Measurements from ENCODE around the gene IZUMO1R. TPM values are rescaled to one million over a fixed set of nuclear protein-coding genes. Genes with fewer than 3 reads are reported as not detected.

Gene IZUMO1R
- total RNA-seq, 1 experiment from 2014 or later: not detected

DNA sequence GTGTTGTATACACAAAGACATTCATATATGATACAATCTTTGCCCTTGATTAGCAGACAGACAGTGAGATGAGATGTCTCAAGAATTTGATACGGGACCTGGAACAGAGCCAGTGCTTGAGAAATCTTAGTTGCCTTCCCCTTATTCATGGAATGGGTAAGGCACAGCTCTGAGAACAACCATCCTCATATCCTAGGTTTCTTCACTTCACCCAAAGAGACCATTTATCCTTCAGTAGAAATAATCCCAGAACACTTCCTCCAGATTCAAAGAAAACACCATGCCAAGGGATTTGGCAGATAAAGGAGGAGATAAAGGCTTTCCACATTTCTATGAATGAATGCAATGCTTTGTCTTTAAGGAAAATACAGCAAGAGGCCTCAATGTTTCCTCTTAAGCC, 8.8 kb upstream of the IZUMO1R start:
- BruUV-seq (replicated peaks): no TSS peak
- H3K27me3 Mint-ChIP-seq (ENCODE audit: insufficient read depth, unreplicated experiment): peaks cover 30% of the 10 kb centered on the region
- ChIA-PET POLR2A (no interaction called here), CTCF (no interaction called here)
- DNase-seq (ENCODE audit: unreplicated experiment): peak; percentile 21
- H3K9me3 Mint-ChIP-seq (ENCODE audit: unreplicated experiment): peaks cover 8% of the 10 kb centered on the region
- intact Hi-C loops (cut with micrococcal nuclease): no loop called here
- H3K27ac Mint-ChIP-seq (ENCODE audit: low read depth, unreplicated experiment): no peak overlapping the region
- H3K4me1 Mint-ChIP-seq (ENCODE audit: insufficient read depth, unreplicated experiment): no peaks in the 10 kb centered on the region
- H3K4me3 Mint-ChIP-seq (ENCODE audit: unreplicated experiment): no peak overlapping the region
- TF ChIP-seq, protein P1, sequence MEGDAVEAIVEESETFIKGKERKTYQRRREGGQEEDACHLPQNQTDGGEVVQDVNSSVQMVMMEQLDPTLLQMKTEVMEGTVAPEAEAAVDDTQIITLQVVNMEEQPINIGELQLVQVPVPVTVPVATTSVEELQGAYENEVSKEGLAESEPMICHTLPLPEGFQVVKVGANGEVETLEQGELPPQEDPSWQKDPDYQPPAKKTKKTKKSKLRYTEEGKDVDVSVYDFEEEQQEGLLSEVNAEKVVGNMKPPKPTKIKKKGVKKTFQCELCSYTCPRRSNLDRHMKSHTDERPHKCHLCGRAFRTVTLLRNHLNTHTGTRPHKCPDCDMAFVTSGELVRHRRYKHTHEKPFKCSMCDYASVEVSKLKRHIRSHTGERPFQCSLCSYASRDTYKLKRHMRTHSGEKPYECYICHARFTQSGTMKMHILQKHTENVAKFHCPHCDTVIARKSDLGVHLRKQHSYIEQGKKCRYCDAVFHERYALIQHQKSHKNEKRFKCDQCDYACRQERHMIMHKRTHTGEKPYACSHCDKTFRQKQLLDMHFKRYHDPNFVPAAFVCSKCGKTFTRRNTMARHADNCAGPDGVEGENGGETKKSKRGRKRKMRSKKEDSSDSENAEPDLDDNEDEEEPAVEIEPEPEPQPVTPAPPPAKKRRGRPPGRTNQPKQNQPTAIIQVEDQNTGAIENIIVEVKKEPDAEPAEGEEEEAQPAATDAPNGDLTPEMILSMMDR (IDR thresholded peaks at IDR 0.05; ENCODE audit: unreplicated experiment): no peak
- H3K36me3 Mint-ChIP-seq (ENCODE audit: insufficient read depth, unreplicated experiment): no peaks in the 10 kb centered on the region

DNA sequence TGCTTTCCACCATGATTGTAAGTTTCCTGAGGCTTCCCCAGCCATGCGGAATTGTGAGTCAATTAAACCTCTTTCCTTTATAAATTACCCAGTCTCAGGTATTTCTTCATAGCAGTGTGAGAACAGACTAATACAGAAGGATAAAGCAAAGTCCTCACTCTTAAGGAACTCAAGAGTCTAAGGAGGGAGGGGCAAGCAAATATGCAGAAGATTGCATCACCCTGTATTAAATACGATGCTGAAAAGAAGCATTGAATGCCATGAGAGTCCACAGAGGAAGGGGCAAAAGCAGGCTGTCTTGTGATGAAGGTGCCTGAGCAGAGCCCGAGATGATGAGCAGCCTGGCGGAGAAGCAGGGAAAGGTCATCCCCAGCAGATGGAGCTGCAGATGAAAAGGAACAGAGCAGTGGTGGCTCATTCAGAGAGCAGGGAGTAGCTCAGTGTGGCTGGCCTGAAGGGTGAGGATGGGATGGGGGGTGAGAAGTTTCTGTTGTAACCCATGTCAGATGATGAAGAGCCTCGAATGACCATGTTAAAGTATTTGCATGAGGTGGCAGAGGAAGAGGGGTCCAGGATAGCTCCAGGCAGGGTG, 6.3 kb upstream of the IZUMO1R start:
- no peak overlapping the region for H3K4me3 Mint-ChIP-seq (ENCODE audit: unreplicated experiment)
- POLR2A ChIA-PET: no interaction called here
- no peaks in the 10 kb centered on the region for H3K9me3 Mint-ChIP-seq (ENCODE audit: unreplicated experiment)
- no peaks in the 10 kb centered on the region for H3K4me1 Mint-ChIP-seq (ENCODE audit: insufficient read depth, unreplicated experiment)
- no peak for DNase-seq (ENCODE audit: unreplicated experiment)
- no peaks in the 10 kb centered on the region for H3K36me3 Mint-ChIP-seq (ENCODE audit: insufficient read depth, unreplicated experiment)
- no TSS peak for BruUV-seq (replicated peaks)
- TF ChIP-seq, protein P1 (IDR thresholded peaks at IDR 0.05; ENCODE audit: unreplicated experiment): no peak
- H3K27ac Mint-ChIP-seq (ENCODE audit: low read depth, unreplicated experiment): no peak overlapping the region
- CTCF ChIA-PET: no interaction called here
- intact Hi-C loops (cut with micrococcal nuclease): no loop called here
- peaks cover 35% of the 10 kb centered on the region for H3K27me3 Mint-ChIP-seq (ENCODE audit: insufficient read depth, unreplicated experiment)

DNA sequence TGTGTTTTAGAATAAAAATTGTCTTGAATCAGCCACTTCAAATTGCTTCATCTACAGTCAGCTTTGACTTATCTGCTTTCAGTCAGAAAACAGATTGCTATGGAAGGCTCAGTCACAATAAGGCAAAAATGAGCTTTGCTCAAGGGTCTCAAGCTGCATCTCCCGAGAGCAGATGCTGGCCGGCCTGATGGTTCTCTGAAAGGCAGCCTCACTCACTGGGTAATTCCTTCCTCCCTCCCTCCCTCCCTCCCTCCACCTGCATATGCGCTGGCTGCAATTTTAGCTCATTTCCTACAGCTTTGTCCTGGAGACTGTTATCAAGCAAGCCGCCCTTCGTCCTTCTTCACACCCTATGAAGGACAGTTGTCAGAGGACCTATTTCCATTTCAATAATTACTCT, 1.6 kb upstream of the IZUMO1R start:
- no peak for DNase-seq (ENCODE audit: unreplicated experiment)
- intact Hi-C loops (cut with micrococcal nuclease): no loop called here
- POLR2A ChIA-PET: no interaction called here
- Mint-ChIP-seq H3K4me1 (ENCODE audit: insufficient read depth, unreplicated experiment) (peaks cover 9% of the 10 kb centered on the region), H3K36me3 (ENCODE audit: insufficient read depth, unreplicated experiment) (no peaks in the 10 kb centered on the region), H3K4me3 (ENCODE audit: unreplicated experiment) (no peak overlapping the region), H3K27ac (ENCODE audit: low read depth, unreplicated experiment) (no peak overlapping the region), H3K9me3 (ENCODE audit: unreplicated experiment) (no peaks in the 10 kb centered on the region), H3K27me3 (ENCODE audit: insufficient read depth, unreplicated experiment) (peaks cover 33% of the 10 kb centered on the region)
- TF ChIP-seq, protein P1 (IDR thresholded peaks at IDR 0.05; ENCODE audit: unreplicated experiment): no peak
- no TSS peak for BruUV-seq (replicated peaks)
- CTCF ChIA-PET: interaction anchor here (0.7 to 1.3 kb wide), 2 partner anchors 80 to 407 kb away, joined by 3 to 7 read pairs; no protein-coding TSS in a partner anchor

DNA sequence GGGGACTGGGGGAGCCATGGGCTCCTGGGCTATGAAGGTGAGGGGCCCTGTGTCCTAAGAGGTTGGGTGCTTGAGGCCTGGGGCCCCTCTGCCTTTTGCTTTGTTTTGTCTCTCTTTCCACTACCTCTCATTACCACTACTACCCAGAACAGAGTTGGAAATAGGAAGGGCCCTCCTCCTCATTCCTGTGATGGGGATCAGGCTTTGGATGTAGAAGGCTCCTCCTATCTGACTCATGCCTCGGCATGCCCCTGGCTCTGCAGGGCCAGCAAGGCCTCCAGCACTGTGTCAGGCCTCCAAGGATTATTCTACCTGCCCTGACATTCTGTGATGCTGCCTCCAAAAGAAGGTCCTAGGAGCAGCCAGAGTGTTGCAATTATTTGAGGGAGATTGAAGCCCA, 766 bp downstream of the IZUMO1R start:
- intact Hi-C loops (cut with micrococcal nuclease): no loop called here
- ChIA-PET POLR2A (no interaction called here), CTCF (no interaction called here)
- H3K9me3 Mint-ChIP-seq (ENCODE audit: unreplicated experiment): no peaks in the 10 kb centered on the region
- no TSS peak for BruUV-seq (replicated peaks)
- TF ChIP-seq, protein P1 (IDR thresholded peaks at IDR 0.05; ENCODE audit: unreplicated experiment): no peak
- no peak overlapping the region for H3K4me3 Mint-ChIP-seq (ENCODE audit: unreplicated experiment)
- H3K27me3 Mint-ChIP-seq (ENCODE audit: insufficient read depth, unreplicated experiment): peaks cover 12% of the 10 kb centered on the region
- no peaks in the 10 kb centered on the region for H3K36me3 Mint-ChIP-seq (ENCODE audit: insufficient read depth, unreplicated experiment)
- DNase-seq (ENCODE audit: unreplicated experiment): peak; percentile 47
- peaks cover 9% of the 10 kb centered on the region for H3K4me1 Mint-ChIP-seq (ENCODE audit: insufficient read depth, unreplicated experiment)
- no peak overlapping the region for H3K27ac Mint-ChIP-seq (ENCODE audit: low read depth, unreplicated experiment)
